Middle frontal gyrus (tissue), 1 donor: ENCODE measurements around the gene MUL1.
"Not testable (repeated sequence)": the region's sequence is repeated elsewhere in the genome, so short reads cannot be mapped to it uniquely, and the experiment has no call there.

Source experiments
- DNase-seq: peaks from one replicate; pipeline ENCODE4 v3.0.0-alpha.2; 2015; ENCODE audit warnings: low spot score; ENCODE audit errors: extremely low spot score

MUL1 gene

DNA sequence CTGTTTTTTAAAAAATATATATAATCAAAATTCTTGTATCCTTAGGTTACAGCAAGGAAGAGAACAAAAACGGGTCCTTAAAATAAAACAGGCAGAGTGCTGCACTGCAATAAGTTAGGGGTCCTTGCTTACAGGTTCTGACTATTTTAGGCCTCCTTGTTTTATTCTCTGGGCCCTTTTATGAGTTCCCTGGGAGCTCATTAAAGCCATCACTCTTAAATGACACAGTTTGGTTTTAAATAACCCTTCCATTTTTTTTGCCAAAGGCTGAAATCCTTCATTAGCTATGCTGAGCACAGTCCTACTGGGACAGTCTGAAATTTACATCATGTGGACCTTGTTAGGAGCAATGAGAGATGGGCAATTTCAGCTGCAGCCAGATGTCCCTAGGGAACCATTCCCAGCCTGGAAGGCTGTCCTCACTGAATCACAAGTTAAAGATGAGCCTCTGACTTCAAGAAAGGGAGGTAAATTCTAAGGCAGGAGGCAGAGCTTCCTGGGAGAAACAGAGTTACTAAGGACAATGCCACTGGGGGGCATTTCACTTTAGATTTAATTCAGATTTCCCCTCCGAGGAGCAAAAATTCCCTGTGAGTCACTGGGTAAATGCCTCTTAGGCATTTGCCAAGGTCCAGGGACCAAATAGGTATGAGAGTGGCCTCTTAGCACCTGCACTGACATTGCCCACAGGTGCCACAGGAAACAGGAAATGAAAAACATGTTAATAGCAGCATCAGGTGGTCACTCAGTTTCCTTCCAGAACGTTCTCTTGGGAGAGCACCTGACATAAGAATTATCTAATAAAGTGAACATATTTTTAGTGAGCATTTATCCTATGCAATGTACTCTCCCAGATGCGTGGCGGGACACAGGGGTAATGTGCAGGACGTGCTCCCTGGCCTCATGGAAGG, 3.8 kb upstream of the MUL1 start:
- DNase-seq = no peak

DNA sequence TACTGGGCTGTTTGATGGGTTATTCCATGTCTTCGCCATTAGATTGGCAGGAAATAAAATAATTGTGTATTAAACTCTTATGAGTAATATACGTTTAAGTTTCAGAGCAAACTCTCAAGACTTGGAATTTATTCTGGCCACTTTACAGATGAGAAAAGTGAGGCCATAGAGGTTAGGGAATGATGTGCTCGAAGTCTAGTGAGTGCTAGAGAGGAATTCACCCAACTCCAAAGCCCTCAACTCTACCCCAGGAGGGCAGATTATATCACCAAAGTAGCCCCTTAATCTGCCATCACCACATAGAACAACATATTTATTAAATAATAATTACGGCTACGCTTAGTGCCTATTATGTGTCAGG, 440 bp upstream of the MUL1 start:
- DNase-seq = no peak

DNA sequence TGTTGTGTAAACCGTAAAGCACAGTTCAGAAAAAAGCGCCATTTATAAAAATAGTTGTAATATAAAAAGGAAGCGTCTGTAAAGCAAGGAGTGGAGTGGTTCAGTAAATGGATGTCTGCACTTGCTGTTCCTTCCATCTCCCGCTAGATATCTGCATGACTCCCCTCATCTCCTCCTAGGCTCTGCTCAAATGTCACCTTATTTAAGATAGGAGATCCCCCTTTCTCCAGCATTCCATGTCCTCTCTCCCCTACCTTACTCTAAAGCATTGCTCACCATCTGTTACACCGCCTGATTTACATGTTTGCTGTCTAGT, 745 bp downstream of the MUL1 start:
- DNase-seq = no peak

DNA sequence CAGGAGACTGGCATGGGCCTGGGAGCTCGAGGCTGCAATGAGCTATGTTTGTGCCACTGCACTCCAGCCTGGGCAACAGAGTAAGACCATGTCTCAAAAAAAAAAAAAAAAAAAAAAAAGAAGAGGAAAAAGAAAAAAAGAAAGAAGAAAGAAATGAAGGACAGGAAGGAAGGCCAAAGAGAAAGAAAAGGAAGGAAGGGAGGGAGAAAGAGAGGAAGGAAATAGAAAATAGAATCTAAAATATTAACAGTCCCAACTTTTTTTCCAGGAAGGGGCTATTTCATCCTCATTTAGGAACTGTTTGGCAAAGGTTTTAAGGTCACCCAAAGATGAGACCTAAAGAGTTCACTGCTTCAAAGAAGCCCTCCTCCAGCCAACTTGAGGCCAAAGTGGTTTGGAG, 2.5 kb downstream of the MUL1 start:
- no peak for DNase-seq

DNA sequence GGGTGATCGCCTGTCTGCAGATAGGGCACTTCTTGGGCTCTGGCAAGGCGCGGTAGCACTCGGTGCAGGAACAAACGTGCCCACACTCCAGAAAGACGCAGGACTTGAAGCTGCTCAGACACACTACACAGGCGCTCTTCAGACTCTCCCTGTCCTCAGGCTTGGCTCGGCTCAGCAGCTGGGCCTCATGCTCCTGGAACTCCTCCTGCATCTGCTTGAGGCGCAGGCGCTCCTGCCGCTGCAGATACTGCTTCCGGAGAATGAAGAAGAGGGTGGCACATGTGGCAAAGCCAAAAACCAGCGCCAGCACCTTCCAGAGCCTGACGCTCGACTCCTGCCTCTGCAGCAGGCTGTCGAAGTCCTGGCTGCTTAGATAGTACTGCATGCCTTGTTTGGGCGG, 7.2 kb downstream of the MUL1 start:
- no peak for DNase-seq

DNA sequence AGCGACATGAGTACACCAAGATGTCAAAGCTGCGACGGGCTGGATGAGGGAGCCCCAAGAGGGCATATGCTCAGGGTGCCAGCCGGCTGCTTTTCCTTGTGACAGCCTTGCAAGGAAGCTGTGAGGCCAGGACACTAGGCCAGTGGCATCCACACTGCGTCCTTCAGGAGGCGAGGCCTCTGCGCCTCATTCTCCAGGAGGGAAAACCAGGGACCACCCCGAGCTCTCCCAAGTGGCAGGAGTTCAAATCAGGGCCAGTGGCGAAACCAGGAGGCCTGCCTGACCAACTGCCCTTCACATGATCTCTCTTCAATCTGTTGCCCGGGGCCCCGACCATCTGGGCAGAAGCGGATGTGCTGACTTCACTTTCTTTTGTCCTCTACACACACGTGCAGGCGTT, 8.2 kb downstream of the MUL1 start:
- no peak for DNase-seq

DNA sequence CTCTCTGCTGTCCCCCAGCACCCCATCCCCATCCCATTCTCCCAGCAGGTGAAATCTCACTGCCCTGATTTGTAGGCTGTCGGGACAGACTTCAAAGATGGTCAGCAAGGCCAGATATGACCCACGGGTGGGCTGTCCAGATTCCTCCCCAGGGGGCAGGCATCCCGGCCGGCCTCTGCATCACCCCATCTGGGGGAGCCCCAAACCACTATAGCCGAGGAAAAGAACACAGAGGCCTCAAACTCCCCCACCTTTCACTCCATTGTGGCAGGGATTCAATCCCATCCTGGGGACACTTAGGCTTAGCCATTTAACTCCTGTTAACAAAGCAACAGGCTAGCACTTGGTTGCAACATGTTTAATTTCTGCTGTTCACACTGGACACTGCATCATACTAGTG, 8.8 kb downstream of the MUL1 start:
- no peak for DNase-seq

DNA sequence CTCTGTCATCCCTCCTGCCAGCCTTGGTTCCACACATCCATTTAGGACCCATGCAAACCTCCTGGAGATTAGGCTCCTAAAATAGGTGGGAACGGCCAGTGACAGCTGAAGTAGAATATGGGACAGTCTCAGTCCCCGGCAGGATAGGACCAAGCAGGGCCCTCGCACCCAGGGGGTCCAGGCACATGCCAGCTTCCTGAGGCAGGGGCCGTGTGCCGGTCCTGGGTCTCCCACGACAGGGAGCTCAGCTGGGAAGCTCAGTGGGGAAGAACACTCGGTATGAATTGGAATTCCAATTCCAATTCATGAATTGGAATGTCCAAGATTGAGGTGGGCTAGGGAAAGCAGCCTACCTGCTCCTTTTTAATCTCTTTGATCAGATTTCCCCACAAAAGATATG, 9.8 kb downstream of the MUL1 start:
- no peak for DNase-seq

DNA sequence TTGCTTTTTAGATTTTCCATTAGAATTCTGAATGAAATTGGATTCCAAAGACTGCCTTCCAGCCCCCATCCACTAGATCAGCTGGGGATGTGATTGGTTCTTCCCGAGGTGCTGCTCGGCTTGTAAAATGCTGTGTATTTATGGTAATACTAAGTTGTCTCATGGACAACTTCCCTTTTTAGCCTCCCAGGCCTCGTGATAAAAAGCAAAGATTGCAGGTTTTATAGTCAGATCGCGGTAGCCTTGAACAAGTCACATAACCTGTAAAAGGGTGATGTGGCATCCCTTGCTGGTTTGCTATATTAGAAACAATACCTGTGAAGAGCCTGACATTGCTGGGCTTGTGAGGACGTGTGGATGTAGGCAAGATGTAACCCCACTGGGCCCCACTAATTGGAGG, 10.4 kb downstream of the MUL1 start:
- no peak for DNase-seq

DNA sequence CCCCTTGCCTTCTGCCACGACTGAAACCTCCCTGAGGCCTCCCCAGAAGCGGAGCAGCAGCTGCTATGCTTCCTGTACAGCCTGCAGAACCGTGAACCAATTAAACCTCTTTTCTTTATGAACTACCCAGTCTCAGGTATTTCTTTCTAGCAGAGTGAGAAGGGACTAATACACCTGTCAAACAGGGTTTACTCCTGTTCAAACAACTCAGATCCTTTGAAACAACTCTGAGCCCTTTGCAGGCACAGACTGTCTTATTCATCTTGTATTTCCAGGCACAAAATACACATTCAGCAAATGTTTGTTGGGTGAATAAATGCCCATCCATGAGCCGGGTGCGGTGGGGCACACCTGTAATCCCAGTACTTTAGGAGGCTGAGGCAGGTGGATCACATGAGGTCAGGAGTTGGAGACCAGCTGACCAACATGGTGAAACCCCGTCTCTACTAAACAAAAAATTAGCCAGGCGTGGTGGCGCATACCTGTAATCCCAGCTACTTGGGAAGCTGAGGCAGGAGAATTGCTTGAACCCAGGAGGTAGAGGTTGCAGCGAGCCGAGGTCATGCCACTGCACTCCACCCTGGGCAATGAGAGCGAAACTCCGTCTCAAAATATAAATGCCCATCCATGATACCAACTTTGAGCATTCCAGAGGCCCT, 11.1 kb downstream of the MUL1 start:
- DNase-seq = not testable (repeated sequence)

DNA sequence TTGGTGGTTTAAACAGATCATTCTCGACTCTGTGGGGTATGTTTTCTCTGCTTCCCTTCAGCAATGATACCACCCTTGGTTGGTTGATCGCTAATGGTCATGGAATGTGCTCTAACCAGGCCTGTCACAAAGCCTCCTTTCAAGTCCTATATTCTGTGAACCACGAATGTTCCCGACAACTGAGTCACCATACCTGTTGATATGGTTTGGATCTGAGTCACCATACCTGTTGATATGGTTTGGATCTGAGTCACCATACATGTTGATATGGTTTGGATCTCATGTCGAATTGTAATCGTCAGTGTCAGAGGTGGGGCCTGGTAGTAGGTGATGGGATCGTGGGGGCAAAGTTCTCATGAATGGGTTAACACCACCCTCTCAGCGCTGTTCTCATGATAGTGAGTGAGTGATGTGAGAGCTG, 11.7 kb downstream of the MUL1 start:
- DNase-seq = no peak

DNA sequence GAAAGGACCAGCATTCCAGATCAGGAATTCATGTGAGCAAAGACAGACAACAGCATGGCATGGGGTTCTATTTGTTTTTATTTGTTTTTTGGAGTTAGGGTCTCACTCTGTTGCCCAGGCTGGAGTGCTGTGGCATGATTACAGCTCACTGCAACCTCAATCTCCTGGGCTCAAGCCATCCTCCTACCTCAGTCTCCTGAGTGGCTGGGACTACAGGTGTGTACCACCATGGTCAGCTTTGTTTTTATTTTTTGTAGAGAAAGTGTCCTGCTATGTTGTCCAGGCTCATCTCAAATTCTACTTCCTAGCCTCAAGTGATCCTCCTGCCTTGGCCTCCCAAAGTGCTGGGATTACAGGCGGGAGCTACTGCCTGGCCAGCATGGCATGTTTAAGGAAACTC, 12.3 kb downstream of the MUL1 start:
- no peak for DNase-seq

DNA sequence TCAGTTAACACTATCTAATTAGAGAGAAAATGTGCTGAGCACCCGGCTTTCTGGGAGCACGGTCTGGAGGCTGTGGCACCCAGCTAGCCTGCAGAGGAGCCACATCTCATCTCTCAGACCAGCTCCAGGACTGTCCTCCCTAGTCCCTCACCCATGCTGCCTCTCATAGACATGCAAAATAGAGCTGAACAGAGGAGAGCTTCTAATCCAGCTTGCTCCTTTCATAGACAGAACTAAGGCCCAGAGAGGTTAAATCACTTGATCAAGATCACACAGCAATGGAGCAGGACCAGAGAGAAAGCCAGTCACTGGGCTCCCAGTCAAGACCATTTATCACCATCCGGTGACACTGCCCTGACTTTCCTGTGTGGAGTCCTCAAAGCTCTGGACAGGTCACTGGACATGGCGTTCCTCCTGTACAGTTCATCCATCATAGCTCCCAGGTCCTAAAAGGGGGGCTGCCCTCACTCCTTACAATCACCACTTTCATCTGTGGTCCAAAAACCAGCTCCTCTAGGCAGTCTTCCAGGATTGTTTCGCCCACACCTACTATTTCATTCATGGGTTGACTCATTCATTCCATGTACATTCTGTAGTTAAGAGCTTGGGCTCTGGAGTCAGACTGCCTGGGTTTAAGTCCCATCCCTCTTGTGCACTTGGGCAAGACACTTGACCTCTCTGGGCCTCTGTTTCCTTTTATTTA, 13.2 kb downstream of the MUL1 start:
- DNase-seq = no peak

DNA sequence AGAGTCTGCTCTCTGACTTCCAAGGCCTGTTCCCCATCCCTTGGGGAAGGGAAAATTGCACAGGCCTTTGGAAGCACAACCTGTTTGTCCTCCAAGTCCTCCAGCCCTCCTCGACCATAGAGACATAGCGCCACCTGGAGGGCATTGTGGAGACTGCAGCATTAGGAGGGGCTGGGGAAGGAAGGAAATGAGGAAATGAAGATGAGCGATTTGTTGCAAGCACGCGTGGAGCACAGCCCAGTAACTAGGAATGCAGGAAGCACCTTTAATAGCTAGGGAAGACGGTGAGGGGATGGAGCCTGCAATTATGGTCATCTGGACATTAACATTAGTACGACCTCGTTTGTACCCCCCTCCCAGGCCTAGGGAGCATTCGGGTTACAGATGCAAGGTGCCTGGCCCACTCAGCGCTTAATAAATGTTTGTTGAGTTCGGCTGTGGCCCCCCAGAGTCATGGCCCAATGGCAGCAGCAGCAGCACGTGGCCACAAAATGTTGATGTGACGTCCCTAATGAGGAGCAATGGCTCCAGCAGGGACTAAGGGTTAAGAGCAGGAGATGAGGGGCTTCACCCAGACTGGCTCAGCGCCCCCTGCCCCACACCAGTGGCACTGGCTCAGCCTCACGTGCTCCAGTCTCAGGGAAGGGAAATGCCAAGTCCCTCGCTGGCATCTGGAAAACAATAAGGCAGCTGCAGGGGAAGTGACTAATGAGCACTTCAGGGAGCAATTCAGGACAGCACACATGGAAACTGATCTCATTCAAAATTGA, 13.9 kb downstream of the MUL1 start:
- peak; percentile 82 for DNase-seq

DNA sequence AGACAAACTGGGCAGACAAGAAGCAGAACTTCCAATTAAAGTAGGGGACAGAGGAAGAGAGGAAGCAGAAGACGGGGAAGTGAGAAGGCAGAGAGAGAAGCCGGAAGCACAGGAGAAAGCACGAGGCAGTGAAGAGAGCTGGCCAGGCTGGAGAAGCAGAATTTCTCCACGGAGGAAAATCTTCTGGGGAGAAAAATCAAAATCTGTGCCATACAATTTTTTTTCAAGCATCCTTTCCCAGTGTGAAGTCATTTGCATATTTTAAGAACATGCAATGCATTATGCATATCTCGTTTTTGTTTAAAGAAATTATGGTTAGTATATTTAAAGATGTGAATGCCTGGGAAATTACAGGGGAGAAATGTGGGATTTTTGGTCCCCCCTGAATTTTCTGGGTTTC, 14.6 kb downstream of the MUL1 start:
- no peak for DNase-seq

DNA sequence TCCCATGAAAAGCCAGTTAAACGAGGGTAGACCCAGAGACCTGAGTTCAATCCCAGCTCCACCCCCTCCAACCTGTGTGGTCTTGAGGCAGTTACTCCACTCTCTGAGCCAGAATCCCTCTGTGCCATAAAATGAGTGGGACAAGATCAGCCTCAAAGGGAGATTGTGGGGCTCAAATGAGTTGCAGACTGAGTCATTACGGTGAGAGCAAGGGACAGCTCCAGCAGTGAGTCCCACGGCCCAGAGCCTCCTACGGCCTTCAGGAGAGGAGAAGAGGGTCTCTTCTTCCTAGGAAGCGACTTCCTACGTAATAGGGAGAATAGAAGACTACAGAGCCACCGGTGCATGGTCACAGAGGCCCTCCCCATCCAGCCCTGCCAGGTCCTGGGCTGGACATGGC, 15.2 kb downstream of the MUL1 start:
- DNase-seq = no peak

DNA sequence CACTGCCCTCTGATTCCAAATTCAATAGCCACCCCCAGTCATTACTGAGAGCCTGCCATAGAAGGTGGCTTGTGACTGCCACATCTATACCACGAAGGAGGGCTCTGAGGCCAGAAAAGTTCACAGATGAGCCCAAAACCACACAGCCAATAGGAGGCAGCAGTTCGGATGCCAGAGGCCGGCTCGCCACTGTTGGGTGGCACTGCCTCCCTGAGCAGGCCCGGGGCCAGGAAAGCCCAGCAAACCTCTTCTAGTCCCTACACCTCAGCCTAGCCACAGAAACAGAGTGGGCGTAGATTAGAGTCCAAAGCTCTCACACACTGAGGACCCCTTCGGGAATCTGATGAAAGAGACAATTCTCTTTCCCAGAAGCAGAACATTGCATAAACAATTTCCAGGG, 16.1 kb downstream of the MUL1 start:
- DNase-seq = no peak

DNA sequence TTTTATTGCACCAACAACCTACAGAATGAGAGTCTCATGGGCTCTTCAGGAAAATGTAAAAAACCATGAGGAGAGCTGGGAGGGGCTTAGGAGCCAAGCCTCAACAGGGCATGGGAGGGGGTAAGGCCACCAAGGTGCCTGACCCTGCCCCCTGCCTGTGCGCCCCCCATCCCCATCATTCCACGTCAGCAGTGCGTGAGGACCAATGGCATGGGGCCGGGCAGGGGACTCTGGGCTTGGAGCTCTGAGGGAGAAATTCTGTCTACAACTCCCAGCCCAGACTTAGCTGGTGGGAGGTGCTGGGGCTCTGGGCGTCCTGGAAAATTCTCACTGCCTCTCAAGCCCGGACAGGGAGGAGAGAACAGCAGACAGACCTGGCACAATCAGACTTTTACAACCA, 16.8 kb downstream of the MUL1 start:
- no peak for DNase-seq

DNA sequence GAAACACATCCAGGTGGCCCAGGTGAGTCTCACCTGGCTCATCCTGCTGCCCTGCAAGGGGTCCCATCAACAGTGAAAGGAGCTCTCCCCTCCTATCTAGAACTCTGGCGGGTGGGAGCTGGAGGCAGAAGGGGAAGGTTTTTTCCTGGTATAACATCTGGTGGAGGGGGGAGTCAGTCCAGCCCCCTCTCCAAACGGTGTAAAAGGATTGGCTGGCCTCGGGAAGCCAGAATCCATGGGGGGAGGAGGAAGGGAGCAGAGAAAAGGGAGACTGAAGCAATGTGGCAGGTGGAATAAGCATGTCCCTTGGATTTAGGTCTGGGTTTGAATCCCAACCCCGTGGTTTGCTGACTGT, 20.7 kb downstream of the MUL1 start:
- DNase-seq = no peak

DNA sequence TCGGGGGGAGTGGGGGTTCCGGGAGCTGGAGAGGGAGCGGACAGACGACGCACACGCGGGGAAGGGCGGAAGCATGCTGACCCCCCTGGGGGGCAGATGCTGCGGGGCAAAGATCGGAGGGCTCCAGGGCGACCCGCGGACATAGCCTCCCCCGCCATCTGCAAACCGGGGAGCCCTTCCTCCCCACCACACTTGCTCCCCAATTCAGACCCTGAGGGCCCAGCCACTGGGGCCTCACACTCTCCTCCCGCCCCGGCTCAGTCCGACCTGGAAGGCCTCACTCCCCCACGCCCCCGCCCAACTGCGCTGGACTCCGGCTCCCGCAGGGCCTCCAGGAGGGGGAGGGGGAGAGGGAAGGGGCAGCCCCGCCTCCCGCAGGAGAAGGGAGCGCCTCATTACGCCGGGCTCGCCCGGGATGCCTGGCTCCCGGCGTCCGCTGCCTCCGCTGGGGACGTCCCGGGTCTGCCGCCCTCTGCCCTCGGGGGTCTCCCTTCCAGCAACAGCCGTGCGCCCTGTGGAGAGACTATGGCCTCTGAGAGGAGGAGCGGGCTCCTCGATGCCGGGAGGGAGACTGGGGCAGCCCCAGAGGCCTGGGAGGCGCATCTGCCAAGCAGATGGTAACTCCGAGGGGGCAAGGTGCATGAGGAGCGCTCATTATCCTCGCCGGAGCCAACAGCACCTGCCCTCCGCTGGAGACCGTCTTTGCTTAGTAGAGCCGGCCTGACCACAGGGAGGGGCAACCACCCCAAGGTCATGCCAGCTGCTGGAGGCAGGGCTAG, 21.3 kb downstream of the MUL1 start:
- DNase-seq = no peak
